Gastroesophageal sphincter (tissue), 3 donors: ENCODE data around the gene SNX8.

Experiments
- CTCF ChIP-seq, 4 experiments: fragments of 200-600 bp in 2 of 4; fragments of 450-650 bp in 2 of 4; sonication (generic) in 1 of 4; IDR thresholded peaks; one replicate each; pipeline ENCODE4 v1.5.1; 2017 to 2019; ENCODE audit warnings: antibody characterized with exemption in 4 of 4, mild to moderate bottlenecking in 2 of 4, moderate library complexity in 2 of 4
- EP300 ChIP-seq: sonication (generic); formaldehyde crosslinking; IDR thresholded peaks from one replicate; pipeline ENCODE4 v1.6.1; 2017; ENCODE audit warnings: antibody characterized with exemption, mild to moderate bottlenecking
- POLR2A ChIP-seq, 2 donors: fragments of 450-650 bp; IDR thresholded peaks; one replicate each; pipeline ENCODE4 v1.6.1; 2017; ENCODE audit warnings: antibody characterized with exemption in 2 of 2, mild to moderate bottlenecking in 2 of 2, moderate library complexity in 1 of 2

GRCh38 chr7:2264158-2264557 is 50.1 kb downstream of the SNX8 start:
- TF ChIP-seq CTCF (IDR thresholded peaks at IDR 0.05) (no peak), POLR2A (IDR thresholded peaks at IDR 0.05) (no peak), EP300 (no peak)
